Measurements from ENCODE around the gene IFT81.
A peak's percentile ranks its signal among the peaks of the same experiment; 100 is the strongest.

The IFT81 gene

GRCh38 chr12:110093631-110094311 lies 30.4 kb upstream of the IFT81 start:
- no peak for TF ChIP-seq EZH2 (IDR thresholded peaks at IDR 0.05; ENCODE audit: borderline replicate concordance, low read depth, low read length, severe bottlenecking)
- no peak for TF ChIP-seq CTCF (IDR thresholded peaks at IDR 0.05; ENCODE audit: borderline replicate concordance, extremely low read depth, low read length, poor library complexity, severe bottlenecking)
- Histone ChIP-seq H4K20me1 (ENCODE audit: insufficient read depth, low read length) (no peaks in the 10 kb centered on the region), H3K27me3 (ENCODE audit: insufficient read depth, low read length, poor library complexity) (peaks cover 3% of the 10 kb centered on the region), H3K4me2 (ENCODE audit: insufficient read depth, low read length) (no peak overlapping the region), H3K9ac (ENCODE audit: low read depth, low read length) (no peak overlapping the region), H3K9me3 (ENCODE audit: insufficient read depth, low read length, severe bottlenecking) (no peaks in the 10 kb centered on the region), H2AFZ (ENCODE audit: low read depth, low read length) (no peak overlapping the region), H3K36me3 (ENCODE audit: insufficient read depth, low read length) (no peaks in the 10 kb centered on the region), H3K4me1 (ENCODE audit: insufficient read depth, low read length) (no peaks in the 10 kb centered on the region), H3K4me3 (ENCODE audit: low read depth in 1 of 2, low read length in 2 of 2) (no peak overlapping the region), H3K79me2 (ENCODE audit: insufficient read depth, low read length) (no peaks in the 10 kb centered on the region), H3K27ac (ENCODE audit: low read length) (no peak overlapping the region)
- ATAC-seq (ENCODE audit: insufficient read depth, low read depth) (no peak), DNase-seq (no peak)

GRCh38 chr12:110100315-110100970 lies 23.7 kb upstream of the IFT81 start:
- H3K27me3 ChIP-seq (ENCODE audit: insufficient read depth, low read length, poor library complexity) = no peaks in the 10 kb centered on the region
- H4K20me1 ChIP-seq (ENCODE audit: insufficient read depth, low read length) = no peaks in the 10 kb centered on the region
- no peaks in the 10 kb centered on the region for H3K9me3 ChIP-seq (ENCODE audit: insufficient read depth, low read length, severe bottlenecking)
- TF ChIP-seq EZH2 (IDR thresholded peaks at IDR 0.05; ENCODE audit: borderline replicate concordance, low read depth, low read length, severe bottlenecking) = no peak
- TF ChIP-seq CTCF (IDR thresholded peaks at IDR 0.05; ENCODE audit: borderline replicate concordance, extremely low read depth, low read length, poor library complexity, severe bottlenecking) = peak; percentile 98
- H3K4me1 ChIP-seq (ENCODE audit: insufficient read depth, low read length) = peaks cover 6% of the 10 kb centered on the region
- no peak overlapping the region for H3K4me3 ChIP-seq (ENCODE audit: low read depth in 1 of 2, low read length in 2 of 2)
- H3K79me2 ChIP-seq (ENCODE audit: insufficient read depth, low read length) = no peaks in the 10 kb centered on the region
- ATAC-seq (ENCODE audit: insufficient read depth, low read depth) (peak; percentile 85), DNase-seq (peak; percentile 71)
- H3K9ac ChIP-seq (ENCODE audit: low read depth, low read length) = no peak overlapping the region
- H2AFZ ChIP-seq (ENCODE audit: low read depth, low read length) = peak overlapping the region; percentile 68
- H3K4me2 ChIP-seq (ENCODE audit: insufficient read depth, low read length) = no peak overlapping the region
- H3K27ac ChIP-seq (ENCODE audit: low read length) = peak overlapping the region; percentile 17; the same call in 1 of the 2 replicates
- H3K36me3 ChIP-seq (ENCODE audit: insufficient read depth, low read length) = no peaks in the 10 kb centered on the region

- H2AFZ ChIP-seq (ENCODE audit: low read depth, low read length) = peak overlapping the region; percentile 62; the same call in 1 of the 2 replicates
- no peaks in the 10 kb centered on the region for H3K36me3 ChIP-seq (ENCODE audit: insufficient read depth, low read length)
- H3K9ac ChIP-seq (ENCODE audit: low read depth, low read length) = no peak overlapping the region
- peak; percentile 74 for ATAC-seq (ENCODE audit: insufficient read depth, low read depth)
- H3K27me3 ChIP-seq (ENCODE audit: insufficient read depth, low read length, poor library complexity) = no peaks in the 10 kb centered on the region
- H3K4me1 ChIP-seq (ENCODE audit: insufficient read depth, low read length) = peaks cover 6% of the 10 kb centered on the region
- H3K4me3 ChIP-seq (ENCODE audit: low read depth in 1 of 2, low read length in 2 of 2) = no peak overlapping the region
- H4K20me1 ChIP-seq (ENCODE audit: insufficient read depth, low read length) = no peaks in the 10 kb centered on the region
- DNase-seq = peak; percentile 61
- no peak for TF ChIP-seq EZH2 (IDR thresholded peaks at IDR 0.05; ENCODE audit: borderline replicate concordance, low read depth, low read length, severe bottlenecking)
- TF ChIP-seq CTCF (IDR thresholded peaks at IDR 0.05; ENCODE audit: borderline replicate concordance, extremely low read depth, low read length, poor library complexity, severe bottlenecking) = peak; percentile 58
- no peaks in the 10 kb centered on the region for H3K9me3 ChIP-seq (ENCODE audit: insufficient read depth, low read length, severe bottlenecking)
- H3K79me2 ChIP-seq (ENCODE audit: insufficient read depth, low read length) = no peaks in the 10 kb centered on the region
- H3K27ac ChIP-seq (ENCODE audit: low read length) = no peak overlapping the region
- no peak overlapping the region for H3K4me2 ChIP-seq (ENCODE audit: insufficient read depth, low read length)
Observed at GRCh38 chr12:110102255-110102654, 21.9 kb upstream of the IFT81 start.

All from DND-41 (cell line).